Muscle of back (tissue), 11 donors: ENCODE results near the gene RETREG2. TPM values are rescaled to one million over a fixed set of nuclear protein-coding genes. Genes with fewer than 3 reads are reported as not detected.

ENCODE experiments used
- DNase-seq, 3 donors: peaks; one replicate each; pipeline versions ENCODE4 v3.0.0 to v3.0.0-alpha.2; 2013
- polyA plus RNA-seq, 10 donors: library from polyadenylated mRNA; unstranded; fragments of 120-200 nt; gene quantifications; one replicate each; pipeline ENCODE4 v1.2.1, GENCODE V29; 2013; ENCODE audit not compliant: insufficient read length in 10 of 10

The RETREG2 gene
- polyA plus RNA-seq, 10 donors, result 38.3 to 56.9 (median 41.7) TPM

GRCh38 chr2:219213026-219213415 is 34.9 kb downstream of the RETREG2 start:
- no peak for DNase-seq

GRCh38 chr2:219213486-219214071 is 35.5 kb downstream of the RETREG2 start:
- no peak for DNase-seq

GRCh38 chr2:219214141-219214540 is 36.1 kb downstream of the RETREG2 start:
- no peak for DNase-seq

GRCh38 chr2:219214786-219215185 is 36.7 kb downstream of the RETREG2 start:
- no peak for DNase-seq

GRCh38 chr2:219215871-219216534 is 37.9 kb downstream of the RETREG2 start:
- no peak for DNase-seq

- no peak for DNase-seq
These were observed 38.5 kb downstream of the RETREG2 start for GRCh38 chr2:219216535-219216915.

- no peak for DNase-seq
These were observed 40.2 kb downstream of the RETREG2 start for GRCh38 chr2:219218217-219218731.

GRCh38 chr2:219218732-219219701 is 40.9 kb downstream of the RETREG2 start, which contains the start of gene ABCB6:
Gene ABCB6, minus strand, starts transcription at chr2:219218958. Its CDS starts 285 bp downstream, at chr2:219218673.
- DNase-seq, result peak; percentile 96 to 99 (median 97)

- DNase-seq, result no peak
These were observed 41.9 kb downstream of the RETREG2 start for GRCh38 chr2:219219784-219220532.

- DNase-seq, result no peak
These were observed 42.8 kb downstream of the RETREG2 start for GRCh38 chr2:219220652-219221402.

GRCh38 chr2:219221957-219222518 is 44.0 kb downstream of the RETREG2 start:
- DNase-seq, result no peak

- DNase-seq, result no peak
These were observed 45.9 kb downstream of the RETREG2 start for GRCh38 chr2:219223831-219224610.

- DNase-seq, result no peak
These were observed 47.3 kb downstream of the RETREG2 start for GRCh38 chr2:219225350-219225749.

- no peak for DNase-seq
These were observed 50.2 kb downstream of the RETREG2 start for GRCh38 chr2:219228041-219228910.

GRCh38 chr2:219228911-219229304 is 50.8 kb downstream of the RETREG2 start:
- DNase-seq, result peak in 1 of 3 donors; percentile 32

- peak; percentile 97 to 99 (median 99) for DNase-seq
These were observed 51.4 kb downstream of the RETREG2 start, which contains the start of the genes ANKZF1 and ATG9A for GRCh38 chr2:219229305-219230058. Gene ANKZF1, plus strand, starts transcription at chr2:219229806. Its CDS starts 452 bp downstream, at chr2:219230258. Gene ATG9A, minus strand, starts transcription at chr2:219229636. Its CDS starts 1,612 bp downstream, at chr2:219228024.

- DNase-seq, result no peak
These were observed 52.0 kb downstream of the RETREG2 start for GRCh38 chr2:219230059-219230540.
